B cell (primary cell): ENCODE measurements around the gene NTPCR. TPM values are rescaled to one million over a fixed set of nuclear protein-coding genes. Genes with fewer than 3 reads are reported as not detected.

ENCODE experiments used
- ATAC-seq: fragments of 200-7000 bp; cut with Tn5 transposase; one replicate; pipeline ENCODE4 v1.10.0; 2021; ENCODE audit warnings: low read depth, mild to moderate bottlenecking, moderate number of reproducible peaks, moderate library complexity
- CTCF ChIA-PET: fragments of 350-600 bp; sonication (Branson Sonifier 250); formaldehyde crosslinking; loops from one replicate; lab custom pipeline; 2021; ENCODE audit warnings: antibody characterized with exemption, inconsistent platforms; lab: Charles Lee
- POLR2A ChIA-PET: fragments of 350-600 bp; sonication (Branson Sonifier 250); formaldehyde crosslinking; loops from one replicate; lab custom pipeline; 2021; ENCODE audit warnings: antibody characterized with exemption; lab: Charles Lee
- DNase-seq: peaks from one replicate; pipeline ENCODE4 v3.0.0; 2013
- H2AFZ ChIP-seq: 2 replicates; pipeline ENCODE4 v1.6.1; 2012; ENCODE audit warnings: mild to moderate bottlenecking, low read depth, low read length; ENCODE audit not compliant: insufficient read depth, poor library complexity, severe bottlenecking
- H3K27ac ChIP-seq, 2 donors: 1 replicate in 1 of 2; 2 replicates in 1 of 2; pipeline ENCODE4 v1.5.1; 2012 to 2013; ENCODE audit warnings: low read length in 2 of 2, mild to moderate bottlenecking in 2 of 2, moderate library complexity in 1 of 2
- H3K27me3 ChIP-seq, 4 experiments: fragments of 200-600 bp in 1 of 4; sonication (generic) in 1 of 4; replicated peaks in 1 of 4; 1 replicate in 2 of 4; 2 replicates in 2 of 4; pipeline versions ENCODE4 v1.6.1 to v1.7.0; 2013 to 2016; ENCODE audit warnings: low read length in 3 of 4, mild to moderate bottlenecking in 2 of 4, mixed read lengths in 1 of 4, moderate library complexity in 1 of 4; ENCODE audit not compliant: insufficient read depth in 4 of 4, control insufficient read depth in 3 of 4; ENCODE audit errors: control extremely low read depth in 1 of 4
- H3K36me3 ChIP-seq, 2 experiments: replicated peaks in 1 of 2; 1 replicate in 1 of 2; 2 replicates in 1 of 2; pipeline versions ENCODE4 v1.6.1 to v1.7.1; 2013; ENCODE audit warnings: low read length in 1 of 2; ENCODE audit not compliant: insufficient read depth in 2 of 2, control insufficient read depth in 1 of 2; ENCODE audit errors: control extremely low read depth in 1 of 2, extremely low read depth in 1 of 2
- H3K4me1 ChIP-seq, 2 donors: fragments of 200-600 bp in 1 of 2; sonication (generic) in 1 of 2; 1 replicate in 1 of 2; 2 replicates in 1 of 2; pipeline versions ENCODE4 v1.5.1 to v1.6.1; 2013 to 2017; ENCODE audit warnings: low read length in 2 of 2; ENCODE audit not compliant: control insufficient read depth in 2 of 2, insufficient read depth in 2 of 2
- H3K4me2 ChIP-seq: replicated peaks from 2 replicates; pipeline ENCODE3; 2012; ENCODE audit warnings: mild to moderate bottlenecking, low read depth, low read length; ENCODE audit not compliant: poor library complexity, severe bottlenecking
- H3K4me3 ChIP-seq, 5 experiments: fragments of 200-600 bp in 1 of 5; sonication (generic) in 1 of 5; 1 replicate in 3 of 5; 2 replicates in 2 of 5; pipeline versions ENCODE4 v1.5.1 to v1.7.0; 2011 to 2016; ENCODE audit warnings: low read length in 4 of 5, mild to moderate bottlenecking in 4 of 5, low read depth in 2 of 5, control low read depth in 1 of 5, moderate library complexity in 1 of 5; ENCODE audit not compliant: insufficient read depth in 1 of 5; ENCODE audit errors: control extremely low read depth in 1 of 5, extremely low read depth in 1 of 5
- H3K79me2 ChIP-seq: fragments of 200-600 bp; sonication (generic); one replicate; pipeline ENCODE4 v1.6.0; 2016; ENCODE audit warnings: low read length; ENCODE audit not compliant: control insufficient read depth, insufficient read depth
- H3K9ac ChIP-seq: fragments of 200-600 bp; sonication (generic); 2 replicates; pipeline ENCODE4 v1.6.1; 2017; ENCODE audit warnings: mild to moderate bottlenecking, low read length, moderate library complexity
- H3K9me3 ChIP-seq, 3 donors: one replicate each; pipeline versions ENCODE4 v1.6.1 to v1.7.1; 2013; ENCODE audit warnings: low read length in 2 of 3; ENCODE audit not compliant: control insufficient read depth in 2 of 3, insufficient read depth in 1 of 3; ENCODE audit errors: control extremely low read depth in 1 of 3
- H4K20me1 ChIP-seq: 2 replicates; pipeline ENCODE4 v1.6.0; 2012; ENCODE audit warnings: mild to moderate bottlenecking, low read length; ENCODE audit not compliant: insufficient read depth, control insufficient read depth, poor library complexity, severe bottlenecking
- H3K27ac Mint-ChIP-seq: one replicate; pipeline ENCODE4 v1.8.0; 2021; ENCODE audit warnings: mixed read lengths
- H3K27me3 Mint-ChIP-seq: one replicate; pipeline ENCODE4 v1.8.0; 2021; ENCODE audit warnings: mixed read lengths
- H3K4me1 Mint-ChIP-seq: one replicate; pipeline ENCODE4 v1.8.0; 2021; ENCODE audit warnings: mixed read lengths
- H3K4me3 Mint-ChIP-seq: one replicate; pipeline ENCODE4 v1.8.0; 2021; ENCODE audit warnings: mixed read lengths
- H3K9me3 Mint-ChIP-seq: one replicate; pipeline ENCODE4 v1.8.0; 2022; ENCODE audit warnings: mixed read lengths; ENCODE audit not compliant: insufficient read depth
- CTCF ChIP-seq: fragments of 200-600 bp; IDR thresholded peaks from one replicate; pipeline ENCODE4 v1.8.0; 2022; ENCODE audit warnings: antibody characterized with exemption, mild to moderate bottlenecking
- EZH2 ChIP-seq: IDR thresholded peaks from 2 replicates; pipeline ENCODE4 v1.6.1; 2012; ENCODE audit warnings: borderline replicate concordance, low read depth, mild to moderate bottlenecking, moderate library complexity, low read length; ENCODE audit not compliant: insufficient read depth, poor library complexity, severe bottlenecking
- WGBS: methylation state at CpG from one replicate; pipeline ENCODE4 v1.1.5; 2013; ENCODE audit warnings: missing lambda C conversion rate; ENCODE audit not compliant: insufficient coverage; 5-methylcytosine and 5-hydroxymethylcytosine counted together
- intact Hi-C: fragments of 100-400 bp; cut with micrococcal nuclease; formaldehyde crosslinking; loops from one replicate; pipeline ENCODE4 v1.10.0; 2022
- polyA plus RNA-seq: library from polyadenylated mRNA; depleted of rRNA; stranded (reverse); fragments of >200 nt; gene quantifications from 2 replicates; pipeline ENCODE4 v1.2.3, GENCODE V29; 2012
- total RNA-seq, 2 donors: library from RNA; stranded (reverse); fragments of 120-200 nt in 1 of 2; gene quantifications; 1 replicate in 1 of 2; 2 replicates in 1 of 2; pipeline versions ENCODE4 v1.2.3 to v1.2.4, GENCODE V29; 2013 to 2022

NTPCR gene
- total and polyA plus RNA-seq, 2 donors (not counting 1 experiment from before 2014, with no cell fraction given) = 7.6 to 16.5 TPM

- Histone ChIP-seq H3K27ac (no peak overlapping the region), H3K4me1 (peaks cover 0 to under 1% of the 10 kb centered on the region in 2 donors), H3K27me3 (no peaks in the 10 kb centered on the region), H3K4me3 (no peak overlapping the region), H3K36me3 (peaks cover 4 to 24% of the 10 kb centered on the region in 2 experiments), H3K79me2 (peaks cover 15% of the 10 kb centered on the region), H2AFZ (no peak overlapping the region), H4K20me1 (no peaks in the 10 kb centered on the region), H3K9me3 (peaks cover 0 to 8% (median 6%) of the 10 kb centered on the region in 3 donors), H3K4me2 (no peak overlapping the region), H3K9ac (no peak overlapping the region)
- ChIA-PET CTCF (no interaction called here), POLR2A (no interaction called here)
- Mint-ChIP-seq H3K27me3 (no peaks in the 10 kb centered on the region), H3K4me1 (peaks cover 3% of the 10 kb centered on the region), H3K4me3 (no peak overlapping the region), H3K27ac (no peak overlapping the region), H3K9me3 (no peaks in the 10 kb centered on the region)
- TF ChIP-seq EZH2 = no peak
- no peak for TF ChIP-seq CTCF
- intact Hi-C loops = no loop called here
- ATAC-seq (no peak), DNase-seq (no peak)
- no CpG with 5 or more reads among the region's 1 CpG for WGBS
Observed at GRCh38 chr1:232958067-232958466, 7.7 kb downstream of the NTPCR start.

- peaks cover 0 to 5% (median 5%) of the 10 kb centered on the region in 3 donors for H3K9me3 ChIP-seq
- ChIA-PET POLR2A (no interaction called here), CTCF (no interaction called here)
- intact Hi-C loops = no loop called here
- H2AFZ ChIP-seq = no peak overlapping the region
- no peak overlapping the region for H3K9ac ChIP-seq
- peaks cover 14% of the 10 kb centered on the region for H3K4me1 Mint-ChIP-seq
- no peak overlapping the region for H3K27ac ChIP-seq
- no peaks in the 10 kb centered on the region for H3K27me3 ChIP-seq
- H4K20me1 ChIP-seq = no peaks in the 10 kb centered on the region
- DNase-seq (no peak), ATAC-seq (no peak)
- peak overlapping the region; percentile 15 for H3K4me3 Mint-ChIP-seq
- peaks cover 0 to 14% of the 10 kb centered on the region in 2 experiments for H3K36me3 ChIP-seq
- H3K4me3 ChIP-seq = no peak overlapping the region
- H3K4me2 ChIP-seq = peak overlapping the region; percentile 20
- no peaks in the 10 kb centered on the region for H3K27me3 Mint-ChIP-seq
- no peak overlapping the region for H3K27ac Mint-ChIP-seq
- H3K9me3 Mint-ChIP-seq = no peaks in the 10 kb centered on the region
- peaks cover 3 to 6% of the 10 kb centered on the region in 2 donors for H3K4me1 ChIP-seq
- H3K79me2 ChIP-seq = peaks cover 3% of the 10 kb centered on the region
- TF ChIP-seq CTCF (no peak), EZH2 (no peak)
- 79% methylated on average over 2 of the region's 10 CpGs for WGBS
Observed at GRCh38 chr1:232962761-232963745, 12.6 kb downstream of the NTPCR start.
